Fibroblast of lung (primary cell): ENCODE measurements around the gene CAPN2.

Experiments used
- CTCF ChIP-seq, 2 donors: IDR thresholded peaks in 1 of 2; conservative IDR thresholded peaks in 1 of 2; 1 replicate in 1 of 2; 2 replicates in 1 of 2; pipeline ENCODE4 v1.5.1; 2011 to 2012; ENCODE audit warnings: low read length in 2 of 2, control low read depth in 1 of 2, inconsistent platforms in 1 of 2, low read depth in 1 of 2, mild to moderate bottlenecking in 1 of 2
- EZH2 ChIP-seq: IDR thresholded peaks from 2 replicates; pipeline ENCODE4 v1.5.1; 2012; ENCODE audit warnings: low read length, control low read depth, mild to moderate bottlenecking; ENCODE audit errors: missing control alignments

GRCh38 chr1:223820515-223820858, 108.1 kb downstream of the CAPN2 start:
- TF ChIP-seq CTCF (conservative IDR thresholded peaks at IDR 0.05 in 1 of 2, IDR thresholded peaks at IDR 0.05 in 1 of 2; ENCODE audit: low read depth in 1 of 2, low read length in 2 of 2) (no peak), EZH2 (no peak)
